K562 (cell line): Measurements from ENCODE around the gene FKBP8. TPM values are rescaled to one million over a fixed set of nuclear protein-coding genes. Genes with fewer than 3 reads are reported as not detected.
A peak's percentile ranks its signal among the peaks of the same experiment; 100 is the strongest.

Experiments
- CTCF ChIP-seq, 3 experiments: IDR thresholded peaks in 2 of 3; conservative IDR thresholded peaks in 1 of 3; 2 replicates each; pipeline ENCODE4 v1.5.1; 2011 to 2012; ENCODE audit warnings: low read length in 3 of 3, mild to moderate bottlenecking in 3 of 3, control low read depth in 2 of 3, improper control_type of control experiment in 1 of 3, inconsistent platforms in 1 of 3, low read depth in 1 of 3, mixed read lengths in 1 of 3, moderate library complexity in 1 of 3; ENCODE audit not compliant: insufficient read depth in 2 of 3
- MGA ChIP-seq: fragments of 450-650 bp; IDR thresholded peaks from 2 replicates; pipeline ENCODE4 v1.6.1; 2016; ENCODE audit warnings: mild to moderate bottlenecking, moderate library complexity
- POLR2A ChIP-seq: fragments of 450-650 bp; conservative IDR thresholded peaks from 2 replicates; pipeline ENCODE4 v1.6.1; 2016
- SMAD4 ChIP-seq: fragments of 250-450 bp; sonication (Bioruptor Pico); conservative IDR thresholded peaks from 2 replicates; pipeline ENCODE4 v1.8.0; 2021; ENCODE audit warnings: inconsistent platforms, mild to moderate bottlenecking, moderate library complexity
- SMARCB1 ChIP-seq: IDR thresholded peaks from 2 replicates; pipeline ENCODE4 v1.6.1; 2011; ENCODE audit warnings: improper control_type of control experiment, low read depth; ENCODE audit not compliant: insufficient read length
- ZNF3 ChIP-seq: fragments of 250-450 bp; sonication (Bioruptor Pico); IDR thresholded peaks from 2 replicates; pipeline ENCODE4 v1.5.0; 2021; ENCODE audit warnings: mild to moderate bottlenecking, moderate library complexity
- ZSCAN29 ChIP-seq: fragments of 450-650 bp; IDR thresholded peaks from 2 replicates; pipeline ENCODE4 v1.6.1; 2017
- polyA plus RNA-seq, 8 experiments: library from polyadenylated mRNA; depleted of rRNA in 4 of 8; stranded (reverse) in 5 of 8; unstranded in 3 of 8; fragments of >200 nt; fragmentation: Nextera tagmentation in 2 of 8; fragmentation: Illumina TruSeq in 1 of 8; extraction: Ambion mirVana in 2 of 8; extraction: Trizol in 1 of 8; gene quantifications; 2 replicates each; pipeline versions ENCODE4 v1.2.1 to v1.2.3, GENCODE V29; 2011 to 2014; ENCODE audit warnings: inconsistent platforms in 1 of 8, missing spikeins in 1 of 8
- total RNA-seq, 7 experiments: library from RNA; depleted of rRNA in 6 of 7; stranded (reverse); fragments of >200 nt in 6 of 7; fragmentation: Illumina TruSeq in 2 of 7; extraction: Trizol in 2 of 7; gene quantifications; 2 replicates each; pipeline versions ENCODE4 v1.2.1 to v1.2.3, GENCODE V29; 2011 to 2021; ENCODE audit warnings: low replicate concordance in 1 of 7

FKBP8 gene
- total and polyA plus RNA-seq, 9 of the 15 experiments (the other 6 are each of a cell fraction or from before 2014, with no cell fraction given): 0.46 to 236 (median 104) TPM

GRCh38 chr19:18522124-18522861 lies 21.1 kb downstream of the FKBP8 start (continued):
- no peak for TF ChIP-seq ZSCAN29
- TF ChIP-seq SMARCB1: no peak
- peak in 1 of 3 experiments; percentile 22; a peak in 1 of 6 replicates for TF ChIP-seq CTCF (IDR thresholded peaks at IDR 0.05 in 2 of 3, conservative IDR thresholded peaks at IDR 0.05 in 1 of 3; ENCODE audit: insufficient read depth in 2 of 3, low read depth in 1 of 3, low read length in 3 of 3)
- peak; percentile 34 for TF ChIP-seq POLR2A
- 0 out of 2 replicates have a peak, but pooled peaks have one; percentile 51 for TF ChIP-seq SMAD4
- no peak for TF ChIP-seq MGA
- TF ChIP-seq ZNF3 (CRISPR knock-in tag): no peak
